SJSA1 (cell line): ENCODE results near the gene BRD4. TPM values are rescaled to one million over a fixed set of nuclear protein-coding genes. Genes with fewer than 3 reads are reported as not detected.

ENCODE experiments used
- DNase-seq, 2 experiments: peaks; one replicate each; pipeline ENCODE4 v3.0.0-alpha.2; 2015 to 2020; ENCODE audit warnings: low spot score in 2 of 2, low read depth in 1 of 2
- H3K27ac ChIP-seq: fragments of 250-450 bp; sonication (Bioruptor Pico); 2 replicates; pipeline ENCODE4 v1.5.1; 2020; ENCODE audit warnings: mild to moderate bottlenecking, moderate library complexity
- H3K27me3 ChIP-seq: fragments of 250-450 bp; sonication (Bioruptor Pico); replicated peaks from 2 replicates; pipeline ENCODE4 v1.5.1; 2020; ENCODE audit warnings: mild to moderate bottlenecking, moderate library complexity
- H3K36me3 ChIP-seq: fragments of 250-450 bp; sonication (Bioruptor Pico); 2 replicates; pipeline ENCODE4 v1.5.1; 2020; ENCODE audit warnings: mild to moderate bottlenecking
- H3K4me1 ChIP-seq: fragments of 250-450 bp; sonication (Bioruptor Pico); replicated peaks from 2 replicates; pipeline ENCODE4 v1.6.1; 2021; ENCODE audit warnings: mild to moderate bottlenecking
- H3K4me3 ChIP-seq: fragments of 250-450 bp; sonication (Bioruptor Pico); 2 replicates; pipeline ENCODE4 v1.5.1; 2020; ENCODE audit warnings: mild to moderate bottlenecking
- H3K9me3 ChIP-seq: fragments of 250-450 bp; sonication (Bioruptor Pico); replicated peaks from 2 replicates; pipeline ENCODE4 v1.5.1; 2020; ENCODE audit warnings: mild to moderate bottlenecking
- total RNA-seq: library from RNA; depleted of rRNA; stranded (reverse); fragments of >200 nt; shearing (Covaris generic); gene quantifications from 2 replicates; pipeline ENCODE4 v1.2.3, GENCODE V29; 2014

The BRD4 gene
- total RNA-seq, 1 experiment from 2014 or later = 15.8 TPM

GRCh38 chr19:15247107-15248014 is 85.0 kb downstream of the BRD4 start:
- peak overlapping the region; percentile 99 for H3K27ac ChIP-seq
- H3K4me1 ChIP-seq = peaks cover 58% of the 10 kb centered on the region
- no peaks in the 10 kb centered on the region for H3K9me3 ChIP-seq
- H3K36me3 ChIP-seq = peaks cover 71% of the 10 kb centered on the region
- no peaks in the 10 kb centered on the region for H3K27me3 ChIP-seq
- H3K4me3 ChIP-seq = no peak overlapping the region
- no peak for DNase-seq

DNA sequence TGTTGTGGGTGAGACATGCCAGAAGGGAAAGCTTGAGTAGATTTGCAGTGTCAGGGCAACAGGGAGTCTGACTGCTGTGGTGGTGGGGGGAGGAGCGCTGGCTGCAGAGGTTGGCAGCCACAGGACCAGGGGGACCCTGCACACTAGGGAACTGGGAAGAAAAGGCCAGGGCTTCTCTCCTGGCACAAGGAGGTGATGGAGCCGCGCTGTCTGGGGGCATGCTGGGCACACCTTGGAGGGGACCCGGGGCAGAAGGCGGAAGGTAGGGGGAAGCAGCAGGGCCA is 86.2 kb downstream of the BRD4 start:
- no peaks in the 10 kb centered on the region for H3K27me3 ChIP-seq
- no peak for DNase-seq
- H3K9me3 ChIP-seq = no peaks in the 10 kb centered on the region
- H3K27ac ChIP-seq = no peak overlapping the region
- peaks cover 74% of the 10 kb centered on the region for H3K36me3 ChIP-seq
- peaks cover 46% of the 10 kb centered on the region for H3K4me1 ChIP-seq
- no peak overlapping the region for H3K4me3 ChIP-seq

GRCh38 chr19:15245370-15246197 is 86.8 kb downstream of the BRD4 start:
- H3K36me3 ChIP-seq = peaks cover 79% of the 10 kb centered on the region
- no peaks in the 10 kb centered on the region for H3K9me3 ChIP-seq
- H3K27ac ChIP-seq = no peak overlapping the region
- DNase-seq = no peak
- peaks cover 40% of the 10 kb centered on the region for H3K4me1 ChIP-seq
- no peak overlapping the region for H3K4me3 ChIP-seq
- no peaks in the 10 kb centered on the region for H3K27me3 ChIP-seq

GRCh38 chr19:15244808-15245207 is 87.5 kb downstream of the BRD4 start:
- H3K4me1 ChIP-seq = peaks cover 32% of the 10 kb centered on the region
- H3K9me3 ChIP-seq = no peaks in the 10 kb centered on the region
- no peak overlapping the region for H3K4me3 ChIP-seq
- no peak overlapping the region for H3K27ac ChIP-seq
- DNase-seq = no peak
- no peaks in the 10 kb centered on the region for H3K27me3 ChIP-seq
- H3K36me3 ChIP-seq = peaks cover 87% of the 10 kb centered on the region

- Histone ChIP-seq H3K27ac (no peak overlapping the region), H3K9me3 (no peaks in the 10 kb centered on the region), H3K4me1 (peaks cover 27% of the 10 kb centered on the region), H3K4me3 (no peak overlapping the region), H3K36me3 (peaks cover 89% of the 10 kb centered on the region), H3K27me3 (no peaks in the 10 kb centered on the region)
- DNase-seq = no peak
These were observed 88.1 kb downstream of the BRD4 start for GRCh38 chr19:15244106-15244803.

- Histone ChIP-seq H3K9me3 (no peaks in the 10 kb centered on the region), H3K27ac (no peak overlapping the region), H3K27me3 (no peaks in the 10 kb centered on the region), H3K4me1 (peaks cover 18% of the 10 kb centered on the region), H3K4me3 (no peak overlapping the region), H3K36me3 (peaks cover 93% of the 10 kb centered on the region)
- no peak for DNase-seq
These were observed 88.9 kb downstream of the BRD4 start for GRCh38 chr19:15243236-15243957.

DNA sequence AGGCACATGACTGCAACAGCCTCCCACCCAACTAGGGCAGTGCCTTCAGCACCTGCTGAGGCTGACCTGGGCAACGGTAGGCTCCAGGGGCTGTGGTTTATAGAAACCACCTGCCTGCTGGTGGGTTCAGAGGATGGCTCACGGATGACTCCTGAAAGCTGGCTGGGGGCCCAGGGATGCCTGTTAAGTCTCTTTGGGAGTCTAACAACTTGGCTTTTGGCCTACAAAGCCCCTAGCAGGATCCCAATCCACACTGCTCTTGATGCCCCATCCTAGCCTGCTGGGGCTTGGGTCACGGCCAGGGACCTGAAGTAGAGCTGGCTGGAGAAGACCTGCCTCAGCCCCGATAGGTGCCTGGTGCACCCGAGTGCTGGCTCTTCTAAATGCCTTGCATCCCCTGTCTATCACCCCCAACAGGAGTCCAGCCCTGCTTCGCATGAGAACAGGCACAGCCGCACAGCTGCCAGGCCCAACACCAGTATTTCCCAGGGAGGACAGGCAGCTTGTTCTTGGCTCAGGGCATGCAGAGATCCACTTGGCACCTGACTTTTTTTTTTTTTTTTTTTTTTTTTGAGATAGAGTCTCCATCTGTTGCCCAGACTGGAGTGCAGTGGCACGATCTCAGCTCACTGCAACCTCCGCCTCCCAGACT is 91.0 kb downstream of the BRD4 start:
- Histone ChIP-seq H3K36me3 (peaks cover 86% of the 10 kb centered on the region), H3K27ac (no peak overlapping the region), H3K4me1 (no peaks in the 10 kb centered on the region), H3K4me3 (no peak overlapping the region), H3K9me3 (no peaks in the 10 kb centered on the region), H3K27me3 (no peaks in the 10 kb centered on the region)
- no peak for DNase-seq

GRCh38 chr19:15240515-15240914 is 91.8 kb downstream of the BRD4 start:
- no peak for DNase-seq
- Histone ChIP-seq H3K4me1 (no peaks in the 10 kb centered on the region), H3K4me3 (no peak overlapping the region), H3K27me3 (no peaks in the 10 kb centered on the region), H3K27ac (no peak overlapping the region), H3K36me3 (peaks cover 86% of the 10 kb centered on the region), H3K9me3 (no peaks in the 10 kb centered on the region)

DNA sequence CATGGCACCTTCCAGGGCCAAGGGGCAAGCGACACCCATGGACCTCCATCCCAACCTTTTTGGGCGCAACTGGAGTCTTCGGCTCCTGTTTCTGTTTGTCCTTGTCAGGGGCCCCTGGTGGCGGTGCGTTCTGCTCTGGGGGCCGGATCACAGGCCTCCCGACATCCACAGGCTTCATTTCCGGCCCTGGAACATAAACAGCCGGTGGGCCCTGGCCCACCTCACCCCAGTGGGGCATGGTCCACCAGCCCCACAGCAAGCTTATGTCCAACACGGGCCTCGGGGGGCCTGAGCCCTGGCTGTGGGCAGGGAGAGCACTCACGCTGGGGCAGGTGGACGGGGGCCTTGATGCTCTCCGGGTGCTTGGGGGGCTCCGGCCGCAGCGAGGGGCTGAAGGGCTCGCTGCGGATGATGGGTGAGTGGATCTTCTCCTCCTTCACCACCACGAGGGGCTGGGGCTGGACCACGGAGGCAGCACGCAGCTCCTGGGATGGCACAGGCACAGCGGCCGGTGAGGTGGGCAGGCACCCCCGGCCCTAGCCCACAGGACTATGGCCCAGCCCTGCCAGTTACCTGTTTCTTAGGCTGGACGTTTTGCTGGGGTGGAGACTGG is 92.9 kb downstream of the BRD4 start:
- H3K27me3 ChIP-seq = no peaks in the 10 kb centered on the region
- H3K9me3 ChIP-seq = no peaks in the 10 kb centered on the region
- H3K27ac ChIP-seq = no peak overlapping the region
- H3K4me3 ChIP-seq = no peak overlapping the region
- peaks cover 86% of the 10 kb centered on the region for H3K36me3 ChIP-seq
- H3K4me1 ChIP-seq = no peaks in the 10 kb centered on the region
- no peak for DNase-seq

GRCh38 chr19:15238639-15239155 is 93.6 kb downstream of the BRD4 start:
- Histone ChIP-seq H3K4me3 (no peak overlapping the region), H3K27ac (no peak overlapping the region), H3K36me3 (peaks cover 86% of the 10 kb centered on the region), H3K27me3 (no peaks in the 10 kb centered on the region), H3K9me3 (no peaks in the 10 kb centered on the region), H3K4me1 (no peaks in the 10 kb centered on the region)
- DNase-seq = no peak

DNA sequence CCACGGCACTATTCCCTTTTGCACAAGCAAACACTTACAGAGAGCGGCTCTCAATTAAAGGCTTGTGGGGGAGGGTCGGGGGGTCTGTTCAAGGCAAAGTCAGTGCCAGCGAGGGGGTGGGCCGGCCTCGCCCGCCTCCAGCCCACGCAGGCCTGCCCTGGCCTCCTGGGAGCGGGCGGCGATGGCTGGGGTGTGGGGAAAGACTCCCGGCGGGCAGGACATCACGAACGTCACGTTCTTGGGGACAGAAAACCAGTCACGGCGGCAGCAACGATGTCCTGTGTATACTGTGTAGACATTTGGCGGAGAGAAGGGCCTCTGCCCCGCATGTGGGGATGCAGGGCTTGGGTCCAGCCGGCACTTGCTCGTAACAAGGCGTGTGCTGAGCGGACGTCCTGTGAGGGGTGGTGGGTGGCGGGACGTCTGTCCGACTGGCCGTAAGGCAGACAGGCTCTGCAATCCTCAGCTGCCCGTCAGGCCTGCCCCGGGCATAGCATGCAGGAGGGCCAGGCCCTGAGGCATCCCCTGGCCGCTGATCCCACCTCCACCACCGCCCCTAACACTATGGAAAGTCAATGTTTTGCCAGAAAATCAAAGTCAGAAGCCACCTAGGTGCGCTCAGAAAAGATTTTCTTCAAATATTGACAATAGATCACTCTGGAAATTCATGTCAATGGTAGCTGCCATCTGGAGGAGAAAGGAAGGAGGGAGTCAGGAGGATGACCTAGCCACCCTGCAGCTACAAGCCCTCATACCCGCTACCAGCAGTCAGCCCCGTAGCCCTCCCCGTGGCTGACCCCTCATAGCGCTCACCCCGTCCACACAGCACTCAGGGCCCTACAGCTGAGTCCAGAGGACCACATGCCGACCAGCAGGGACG is 94.3 kb downstream of the BRD4 start:
- H3K36me3 ChIP-seq = peaks cover 86% of the 10 kb centered on the region

GRCh38 chr19:15236886-15237285 is 95.5 kb downstream of the BRD4 start:
- peaks cover 77% of the 10 kb centered on the region for H3K36me3 ChIP-seq
- H3K4me3 ChIP-seq = no peak overlapping the region
- DNase-seq = no peak
- no peaks in the 10 kb centered on the region for H3K9me3 ChIP-seq
- H3K27me3 ChIP-seq = no peaks in the 10 kb centered on the region
- H3K27ac ChIP-seq = no peak overlapping the region
- H3K4me1 ChIP-seq = no peaks in the 10 kb centered on the region

More for the DNA sequence above, 94.3 kb downstream of the BRD4 start:
- Histone ChIP-seq H3K27me3 (no peaks in the 10 kb centered on the region), H3K4me1 (no peaks in the 10 kb centered on the region), H3K4me3 (no peak overlapping the region), H3K9me3 (no peaks in the 10 kb centered on the region), H3K27ac (no peak overlapping the region)
- no peak for DNase-seq
